Measurements from ENCODE around the gene BACE1-AS. TPM values are rescaled to one million over a fixed set of nuclear protein-coding genes. Genes with fewer than 3 reads are reported as not detected.

The BACE1-AS gene
- total and polyA plus RNA-seq, 12 donors: 4.0 to 35.1 (median 7.5) TPM

DNA sequence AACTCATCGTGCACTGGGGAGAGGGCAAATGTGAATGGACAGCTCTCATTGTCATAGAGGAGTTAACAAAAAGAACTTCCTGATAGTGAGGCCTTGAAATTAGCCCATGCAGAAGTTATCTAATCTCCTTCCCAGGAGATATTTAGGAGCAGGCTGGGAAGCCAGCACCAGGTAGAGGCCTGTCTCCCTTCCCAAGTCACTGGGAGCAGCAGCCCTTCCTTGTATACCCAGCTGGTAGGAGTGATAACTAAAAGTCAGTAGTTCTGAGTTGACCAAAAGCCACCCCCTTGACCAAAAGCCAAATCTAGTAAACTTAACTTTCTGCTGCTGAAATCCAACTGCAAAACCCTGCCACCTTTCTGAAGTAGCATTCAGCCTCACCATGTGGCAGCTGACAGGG is 1.4 kb upstream of the BACE1-AS start:
- H3K9me3 ChIP-seq (replicated peaks in 1 of 3): no peaks in the 10 kb centered on the region

DNA sequence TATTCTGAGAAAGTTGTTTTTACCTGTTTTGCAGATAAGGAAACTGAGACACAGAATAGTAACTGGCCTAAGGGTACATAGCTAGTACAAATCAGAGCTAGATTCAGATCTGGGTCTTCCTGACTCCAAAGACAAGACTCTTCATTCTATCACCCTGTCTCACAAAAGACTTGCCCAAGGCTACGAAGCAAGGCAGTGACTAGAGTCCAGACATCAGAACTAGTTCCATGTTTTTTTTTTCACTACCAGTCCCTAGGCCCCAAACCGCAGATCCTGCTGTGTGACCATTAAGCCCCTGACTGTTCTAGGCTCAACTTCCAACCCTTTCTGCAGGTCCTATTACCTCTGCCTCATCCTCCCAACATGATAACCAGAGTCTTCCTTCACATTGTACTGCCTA is 1.5 kb downstream of the BACE1-AS start:
- Histone ChIP-seq H3K36me3 (replicated peaks in 1 of 2) (peaks cover 0 to 49% of the 10 kb centered on the region in 2 donors), H3K4me1 (replicated peaks in 1 of 2) (no peaks in the 10 kb centered on the region), H3K27me3 (no peaks in the 10 kb centered on the region), H3K9me3 (replicated peaks in 1 of 3) (no peaks in the 10 kb centered on the region), H3K4me3 (no peak overlapping the region), H3K27ac (no peak overlapping the region)
- DNase-seq: peak in 1 of 7 donors; percentile 1
- WGBS, 4 donors: 91 to 100% (median 95%) methylated on average over 2 of the region's 2 CpGs
- intact Hi-C loops (cut with DNase I): no loop called here
- TF ChIP-seq, protein P1, sequence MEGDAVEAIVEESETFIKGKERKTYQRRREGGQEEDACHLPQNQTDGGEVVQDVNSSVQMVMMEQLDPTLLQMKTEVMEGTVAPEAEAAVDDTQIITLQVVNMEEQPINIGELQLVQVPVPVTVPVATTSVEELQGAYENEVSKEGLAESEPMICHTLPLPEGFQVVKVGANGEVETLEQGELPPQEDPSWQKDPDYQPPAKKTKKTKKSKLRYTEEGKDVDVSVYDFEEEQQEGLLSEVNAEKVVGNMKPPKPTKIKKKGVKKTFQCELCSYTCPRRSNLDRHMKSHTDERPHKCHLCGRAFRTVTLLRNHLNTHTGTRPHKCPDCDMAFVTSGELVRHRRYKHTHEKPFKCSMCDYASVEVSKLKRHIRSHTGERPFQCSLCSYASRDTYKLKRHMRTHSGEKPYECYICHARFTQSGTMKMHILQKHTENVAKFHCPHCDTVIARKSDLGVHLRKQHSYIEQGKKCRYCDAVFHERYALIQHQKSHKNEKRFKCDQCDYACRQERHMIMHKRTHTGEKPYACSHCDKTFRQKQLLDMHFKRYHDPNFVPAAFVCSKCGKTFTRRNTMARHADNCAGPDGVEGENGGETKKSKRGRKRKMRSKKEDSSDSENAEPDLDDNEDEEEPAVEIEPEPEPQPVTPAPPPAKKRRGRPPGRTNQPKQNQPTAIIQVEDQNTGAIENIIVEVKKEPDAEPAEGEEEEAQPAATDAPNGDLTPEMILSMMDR (IDR thresholded peaks at IDR 0.05): no peak
- no peak for TF ChIP-seq POLR2A (IDR thresholded peaks at IDR 0.05)

More for the DNA sequence above, 1.4 kb upstream of the BACE1-AS start:
- Histone ChIP-seq H3K36me3 (replicated peaks in 1 of 2) (peaks cover 0 to 57% of the 10 kb centered on the region in 2 donors), H3K27me3 (no peaks in the 10 kb centered on the region), H3K4me3 (no peak overlapping the region), H3K4me1 (replicated peaks in 1 of 2) (no peaks in the 10 kb centered on the region), H3K27ac (no peak overlapping the region)
- WGBS, 4 donors: 44 to 81% (median 53%) methylated on average over 1 of the region's 1 CpG; no CpG with 5 or more reads in 1 of the 4 donors
- DNase-seq: no peak
- intact Hi-C loops (cut with DNase I): no loop called here
- no peak for TF ChIP-seq POLR2A (IDR thresholded peaks at IDR 0.05)
- TF ChIP-seq, protein P1 (IDR thresholded peaks at IDR 0.05): no peak

DNA sequence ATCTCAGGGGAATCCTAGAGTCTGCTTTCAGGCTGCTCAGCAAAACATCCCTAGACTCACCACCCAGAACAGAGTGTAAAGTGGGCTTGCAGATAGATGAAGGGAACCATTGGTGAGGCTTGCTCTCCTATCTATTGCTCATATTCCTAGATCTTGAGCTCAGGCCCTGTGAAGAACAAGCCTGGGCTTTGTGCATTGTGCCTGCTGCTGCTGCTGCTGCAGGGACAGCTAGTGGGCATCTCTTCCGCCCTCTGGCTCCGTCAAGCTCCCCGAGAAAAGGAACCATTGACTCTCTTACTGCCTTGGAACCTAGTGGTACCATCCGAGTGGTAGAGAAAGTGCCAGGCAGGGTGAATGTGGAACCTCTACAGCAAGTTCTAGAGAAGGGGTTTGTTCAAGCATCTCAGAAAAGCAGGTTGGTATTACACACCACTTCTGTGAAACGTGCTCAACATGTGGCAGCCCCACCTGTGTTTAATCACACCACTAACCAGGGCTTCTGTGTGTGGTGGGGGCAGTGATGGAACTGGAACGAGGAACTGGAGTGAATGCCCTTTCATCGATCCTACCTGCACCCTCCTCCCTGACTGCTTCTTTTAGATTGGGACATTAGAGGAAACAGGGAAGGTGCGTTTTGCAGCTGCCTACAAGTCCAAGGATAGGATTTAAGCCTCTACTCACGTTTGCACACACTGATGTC is 4.4 kb downstream of the BACE1-AS start:
- WGBS, 4 donors: 84 to 90% (median 87%) methylated on average over 6 to 9 of the region's 9 CpGs
- no peak overlapping the region for H3K4me3 ChIP-seq
- no peak overlapping the region for H3K27ac ChIP-seq
- peak in 1 of 7 donors; percentile 3 for DNase-seq
- peaks cover 0 to 29% of the 10 kb centered on the region in 2 donors for H3K36me3 ChIP-seq (replicated peaks in 1 of 2)
- no peaks in the 10 kb centered on the region for H3K9me3 ChIP-seq (replicated peaks in 1 of 3)
- H3K4me1 ChIP-seq (replicated peaks in 1 of 2): peaks cover 7 to 16% of the 10 kb centered on the region in 2 donors
- intact Hi-C loops (cut with DNase I): no loop called here
- TF ChIP-seq, protein P1 (IDR thresholded peaks at IDR 0.05): no peak
- TF ChIP-seq POLR2A (IDR thresholded peaks at IDR 0.05): no peak
- no peaks in the 10 kb centered on the region for H3K27me3 ChIP-seq

DNA sequence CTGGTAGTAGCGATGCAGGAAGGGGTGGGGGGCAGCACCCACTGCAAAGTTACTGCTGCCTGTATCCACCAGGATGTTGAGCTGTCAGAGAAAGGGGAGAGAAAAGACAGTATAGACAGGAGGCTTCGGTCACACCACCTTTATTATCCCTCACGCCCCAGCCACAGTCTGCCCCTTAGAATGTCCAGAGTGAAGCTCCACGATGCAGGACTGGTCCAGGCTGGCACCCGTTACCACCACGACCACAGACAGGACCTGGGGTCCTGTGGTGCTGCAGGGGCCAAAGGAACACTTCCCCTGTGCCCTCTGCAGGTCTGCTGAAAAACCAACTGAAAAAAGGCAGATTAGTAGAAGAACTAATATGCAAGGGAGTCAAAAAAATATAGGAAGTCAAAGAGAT is 5.7 kb downstream of the BACE1-AS start:
- Histone ChIP-seq H3K27me3 (no peaks in the 10 kb centered on the region), H3K9me3 (replicated peaks in 1 of 3) (no peaks in the 10 kb centered on the region), H3K4me3 (no peak overlapping the region), H3K27ac (no peak overlapping the region), H3K4me1 (replicated peaks in 1 of 2) (peaks cover 7 to 20% of the 10 kb centered on the region in 2 donors), H3K36me3 (replicated peaks in 1 of 2) (peaks cover 0 to 17% of the 10 kb centered on the region in 2 donors)
- TF ChIP-seq POLR2A (IDR thresholded peaks at IDR 0.05): no peak
- TF ChIP-seq, protein P1 (IDR thresholded peaks at IDR 0.05): no peak
- intact Hi-C loops (cut with DNase I): no loop called here
- peak in 2 of 7 donors; percentile 13 to 45 for DNase-seq
- 88 to 92% (median 90%) methylated on average over 6 of the region's 6 CpGs for WGBS, 4 donors

Data from adrenal gland (tissue), 12 donors.